Measurements from ENCODE around the gene KRTAP10-8.
"Not testable (repeated sequence)": the region's sequence is repeated elsewhere in the genome, so short reads cannot be mapped to it uniquely, and the experiment has no call there.

KRTAP10-8 gene

GRCh38 chr21:44600118-44600978 lies 11.5 kb upstream of the KRTAP10-8 start, which contains the start of gene KRTAP10-7:
Gene KRTAP10-7, plus strand, starts transcription at chr21:44600597. Its CDS starts 25 bp downstream, at chr21:44600622.
- DNase-seq: not testable (repeated sequence)

- not testable (repeated sequence) for DNase-seq
Observed at GRCh38 chr21:44601091-44601490, 10.8 kb upstream of the KRTAP10-8 start.

GRCh38 chr21:44601596-44602462 lies 10.1 kb upstream of the KRTAP10-8 start:
- DNase-seq: no peak

GRCh38 chr21:44602463-44602850 lies 9.4 kb upstream of the KRTAP10-8 start:
- DNase-seq: no peak

GRCh38 chr21:44603109-44603875 lies 8.6 kb upstream of the KRTAP10-8 start:
- no peak for DNase-seq

GRCh38 chr21:44603911-44604310 lies 8.0 kb upstream of the KRTAP10-8 start:
- no peak for DNase-seq

- DNase-seq: no peak
Observed at GRCh38 chr21:44606495-44606894, 5.4 kb upstream of the KRTAP10-8 start.

- DNase-seq: no peak
Observed at GRCh38 chr21:44609193-44609592, 2.7 kb upstream of the KRTAP10-8 start.

GRCh38 chr21:44610157-44610843 lies 1.6 kb upstream of the KRTAP10-8 start:
- not testable (repeated sequence) for DNase-seq

GRCh38 chr21:44611551-44611950 lies 328 bp upstream of the KRTAP10-8 start:
- DNase-seq: no peak

GRCh38 chr21:44612669-44613229 lies 870 bp downstream of the KRTAP10-8 start:
- DNase-seq: no peak

- DNase-seq: no peak
Observed at GRCh38 chr21:44613386-44614155, 1.7 kb downstream of the KRTAP10-8 start.

- DNase-seq: no peak
Observed at GRCh38 chr21:44614161-44614631, 2.3 kb downstream of the KRTAP10-8 start.

GRCh38 chr21:44614961-44615391 lies 3.1 kb downstream of the KRTAP10-8 start:
- DNase-seq: no peak

- no peak for DNase-seq
Observed at GRCh38 chr21:44615466-44615865, 3.6 kb downstream of the KRTAP10-8 start.

GRCh38 chr21:44615911-44616590 lies 4.2 kb downstream of the KRTAP10-8 start:
- no peak for DNase-seq

- no peak for DNase-seq
Observed at GRCh38 chr21:44616591-44616926, 4.7 kb downstream of the KRTAP10-8 start.

GRCh38 chr21:44617071-44617501 lies 5.2 kb downstream of the KRTAP10-8 start:
- DNase-seq: no peak

GRCh38 chr21:44618504-44618903 lies 6.6 kb downstream of the KRTAP10-8 start:
- DNase-seq: peak; percentile 22

GRCh38 chr21:44618909-44619308 lies 7.0 kb downstream of the KRTAP10-8 start:
- peak; percentile 77 for DNase-seq

Measured in CD4-positive, alpha-beta T cell treated with Interleukin-17A for 4 hours (primary cell).